Neural cell (in vitro differentiated cells): ENCODE results near the gene TMEM43.

Experiments
- MXI1 ChIP-seq: fragments of 450-650 bp; conservative IDR thresholded peaks from 2 replicates; pipeline ENCODE4 v1.6.1; 2014; ENCODE audit warnings: antibody characterized with exemption, mild to moderate bottlenecking; ENCODE audit not compliant: poor library complexity, severe bottlenecking
- POLR2AphosphoS5 ChIP-seq: IDR thresholded peaks from 2 replicates; pipeline ENCODE4 v1.6.1; 2012
- TAF1 ChIP-seq: IDR thresholded peaks from 2 replicates; pipeline ENCODE4 v1.6.1; 2012; ENCODE audit warnings: low read depth

GRCh38 chr3:14156843-14157561 lies 32.1 kb downstream of the TMEM43 start:
- no peak for TF ChIP-seq TAF1
- TF ChIP-seq POLR2AphosphoS5: no peak
- no peak for TF ChIP-seq MXI1
